Measurements from ENCODE around the gene SPATS2L. TPM values are rescaled to one million over a fixed set of nuclear protein-coding genes. Genes with fewer than 3 reads are reported as not detected.

The SPATS2L gene
- total and polyA plus RNA-seq, 2 donors (not counting 1 experiment from before 2014, with no cell fraction given), result 0.27 to 0.44 TPM

GRCh38 chr2:200418399-200418798 lies 111.9 kb downstream of the SPATS2L start:
- ATAC-seq (ENCODE audit: low read depth), result no peak
- H3K27ac ChIP-seq (ENCODE audit: low read length in 2 of 2), result no peak overlapping the region
- H3K36me3 ChIP-seq (replicated peaks in 1 of 2; ENCODE audit: control extremely low read depth in 1 of 2, control insufficient read depth in 1 of 2, extremely low read depth in 1 of 2, insufficient read depth in 2 of 2, low read length in 1 of 2), result no peaks in the 10 kb centered on the region
- intact Hi-C loops (cut with micrococcal nuclease), result no loop called here
- H3K9ac ChIP-seq (ENCODE audit: low read length), result no peak overlapping the region
- ChIA-PET CTCF (no interaction called here), POLR2A (no interaction called here)
- H3K4me1 ChIP-seq (ENCODE audit: control insufficient read depth in 2 of 2, insufficient read depth in 2 of 2, low read length in 2 of 2), result no peaks in the 10 kb centered on the region
- no CpG with 5 or more reads among the region's 2 CpGs for WGBS (ENCODE audit: insufficient coverage)
- H3K4me2 ChIP-seq (replicated peaks; ENCODE audit: low read depth, low read length, poor library complexity, severe bottlenecking), result no peak overlapping the region
- H3K9me3 ChIP-seq (ENCODE audit: control extremely low read depth in 1 of 3, control insufficient read depth in 2 of 3, insufficient read depth in 1 of 3, low read length in 2 of 3), result no peaks in the 10 kb centered on the region
- DNase-seq, result no peak
- no peak overlapping the region for H3K4me3 ChIP-seq (ENCODE audit: control extremely low read depth in 1 of 5, extremely low read depth in 1 of 5, insufficient read depth in 1 of 5, low read depth in 2 of 5, low read length in 4 of 5)
- H3K4me3 Mint-ChIP-seq, result no peak overlapping the region
- H3K27me3 Mint-ChIP-seq, result peaks cover 11% of the 10 kb centered on the region
- no peak for TF ChIP-seq EZH2 (IDR thresholded peaks at IDR 0.05; ENCODE audit: borderline replicate concordance, insufficient read depth, low read depth, low read length, poor library complexity, severe bottlenecking)
- TF ChIP-seq CTCF (IDR thresholded peaks at IDR 0.05), result no peak
- no peak overlapping the region for H2AFZ ChIP-seq (ENCODE audit: insufficient read depth, low read depth, low read length, poor library complexity, severe bottlenecking)
- H4K20me1 ChIP-seq (ENCODE audit: control insufficient read depth, insufficient read depth, low read length, poor library complexity, severe bottlenecking), result no peaks in the 10 kb centered on the region
- H3K27me3 ChIP-seq (replicated peaks in 1 of 4; ENCODE audit: control extremely low read depth in 1 of 4, control insufficient read depth in 3 of 4, insufficient read depth in 4 of 4, low read length in 3 of 4), result no peaks in the 10 kb centered on the region
- H3K9me3 Mint-ChIP-seq (ENCODE audit: insufficient read depth), result no peaks in the 10 kb centered on the region
- H3K79me2 ChIP-seq (ENCODE audit: control insufficient read depth, insufficient read depth, low read length), result no peaks in the 10 kb centered on the region
- H3K4me1 Mint-ChIP-seq, result no peaks in the 10 kb centered on the region
- H3K27ac Mint-ChIP-seq, result no peak overlapping the region

GRCh38 chr2:200419325-200419724 lies 112.8 kb downstream of the SPATS2L start:
- DNase-seq, result no peak
- CTCF ChIA-PET, result no interaction called here
- Histone ChIP-seq H3K4me3 (ENCODE audit: control extremely low read depth in 1 of 5, extremely low read depth in 1 of 5, insufficient read depth in 1 of 5, low read depth in 2 of 5, low read length in 4 of 5) (no peak overlapping the region), H3K27ac (ENCODE audit: low read length in 2 of 2) (no peak overlapping the region), H3K79me2 (ENCODE audit: control insufficient read depth, insufficient read depth, low read length) (no peaks in the 10 kb centered on the region), H4K20me1 (ENCODE audit: control insufficient read depth, insufficient read depth, low read length, poor library complexity, severe bottlenecking) (no peaks in the 10 kb centered on the region), H3K4me1 (ENCODE audit: control insufficient read depth in 2 of 2, insufficient read depth in 2 of 2, low read length in 2 of 2) (no peaks in the 10 kb centered on the region), H2AFZ (ENCODE audit: insufficient read depth, low read depth, low read length, poor library complexity, severe bottlenecking) (no peak overlapping the region), H3K4me2 (replicated peaks; ENCODE audit: low read depth, low read length, poor library complexity, severe bottlenecking) (no peak overlapping the region), H3K9ac (ENCODE audit: low read length) (no peak overlapping the region), H3K36me3 (replicated peaks in 1 of 2; ENCODE audit: control extremely low read depth in 1 of 2, control insufficient read depth in 1 of 2, extremely low read depth in 1 of 2, insufficient read depth in 2 of 2, low read length in 1 of 2) (no peaks in the 10 kb centered on the region), H3K9me3 (ENCODE audit: control extremely low read depth in 1 of 3, control insufficient read depth in 2 of 3, insufficient read depth in 1 of 3, low read length in 2 of 3) (no peaks in the 10 kb centered on the region), H3K27me3 (replicated peaks in 1 of 4; ENCODE audit: control extremely low read depth in 1 of 4, control insufficient read depth in 3 of 4, insufficient read depth in 4 of 4, low read length in 3 of 4) (no peaks in the 10 kb centered on the region)
- peaks cover 6% of the 10 kb centered on the region for H3K27me3 Mint-ChIP-seq
- no peak for ATAC-seq (ENCODE audit: low read depth)
- no peaks in the 10 kb centered on the region for H3K9me3 Mint-ChIP-seq (ENCODE audit: insufficient read depth)
- 97% methylated on average over 9 of the region's 9 CpGs for WGBS (ENCODE audit: insufficient coverage)
- H3K4me1 Mint-ChIP-seq, result no peaks in the 10 kb centered on the region
- POLR2A ChIA-PET, result no interaction called here
- intact Hi-C loops (cut with micrococcal nuclease), result no loop called here
- TF ChIP-seq EZH2 (IDR thresholded peaks at IDR 0.05; ENCODE audit: borderline replicate concordance, insufficient read depth, low read depth, low read length, poor library complexity, severe bottlenecking) (no peak), CTCF (IDR thresholded peaks at IDR 0.05) (no peak)
- H3K4me3 Mint-ChIP-seq, result no peak overlapping the region
- no peak overlapping the region for H3K27ac Mint-ChIP-seq
